HS-5 (cell line): ENCODE results near the gene RCSD1.
"Not testable (repeated sequence)": the region's sequence is repeated elsewhere in the genome, so short reads cannot be mapped to it uniquely, and the experiment has no call there.

Experiments used
- DNase-seq: peaks from one replicate; pipeline ENCODE4 v3.0.0-alpha.2; 2012; ENCODE audit warnings: low read depth

Gene RCSD1

GRCh38 chr1:167629681-167630567 is at the start of gene RCSD1:
Gene RCSD1, plus strand, starts transcription at chr1:167630232. Its CDS starts 192 bp downstream, at chr1:167630424.
- DNase-seq, result no peak

GRCh38 chr1:167582064-167582463 is 48.0 kb upstream of the RCSD1 start:
- DNase-seq, result no peak

- no peak for DNase-seq
Measured at GRCh38 chr1:167582722-167583121, 47.3 kb upstream of the RCSD1 start.

- no peak for DNase-seq
Measured at GRCh38 chr1:167584581-167584980, 45.5 kb upstream of the RCSD1 start.

GRCh38 chr1:167587342-167587741 is 42.7 kb upstream of the RCSD1 start:
- no peak for DNase-seq

- DNase-seq, result no peak
Measured at GRCh38 chr1:167587872-167588271, 42.2 kb upstream of the RCSD1 start.

GRCh38 chr1:167588361-167588760 is 41.7 kb upstream of the RCSD1 start:
- no peak for DNase-seq

- DNase-seq, result no peak
Measured at GRCh38 chr1:167592475-167592874, 37.6 kb upstream of the RCSD1 start.

GRCh38 chr1:167593860-167594259 is 36.2 kb upstream of the RCSD1 start:
- DNase-seq, result no peak

GRCh38 chr1:167594822-167595221 is 35.2 kb upstream of the RCSD1 start:
- DNase-seq, result no peak

GRCh38 chr1:167599957-167600581 is 30.0 kb upstream of the RCSD1 start:
- peak; percentile 9 for DNase-seq

GRCh38 chr1:167601442-167602383 is 28.3 kb upstream of the RCSD1 start:
- DNase-seq, result no peak

GRCh38 chr1:167602840-167603239 is 27.2 kb upstream of the RCSD1 start:
- no peak for DNase-seq

GRCh38 chr1:167605576-167605975 is 24.5 kb upstream of the RCSD1 start:
- no peak for DNase-seq

GRCh38 chr1:167611983-167612382 is 18.0 kb upstream of the RCSD1 start:
- no peak for DNase-seq

GRCh38 chr1:167612587-167613385 is 17.2 kb upstream of the RCSD1 start:
- DNase-seq, result no peak

GRCh38 chr1:167613984-167614383 is 16.0 kb upstream of the RCSD1 start:
- DNase-seq, result not testable (repeated sequence)

GRCh38 chr1:167614851-167615250 is 15.2 kb upstream of the RCSD1 start:
- DNase-seq, result no peak

GRCh38 chr1:167616521-167616920 is 13.5 kb upstream of the RCSD1 start:
- DNase-seq, result no peak

GRCh38 chr1:167617153-167618147 is 12.6 kb upstream of the RCSD1 start:
- DNase-seq, result no peak
